SH-SY5Y (cell line): ENCODE results near the gene SLCO1A2.

Experiments
- GATA2 ChIP-seq: IDR thresholded peaks from 2 replicates; pipeline ENCODE4 v1.6.1; 2011; ENCODE audit warnings: mild to moderate bottlenecking, low read depth, low read length
- GATA3 ChIP-seq: IDR thresholded peaks from 2 replicates; pipeline ENCODE4 v1.6.1; 2011; ENCODE audit warnings: low read depth, mild to moderate bottlenecking, low read length, moderate library complexity

DNA sequence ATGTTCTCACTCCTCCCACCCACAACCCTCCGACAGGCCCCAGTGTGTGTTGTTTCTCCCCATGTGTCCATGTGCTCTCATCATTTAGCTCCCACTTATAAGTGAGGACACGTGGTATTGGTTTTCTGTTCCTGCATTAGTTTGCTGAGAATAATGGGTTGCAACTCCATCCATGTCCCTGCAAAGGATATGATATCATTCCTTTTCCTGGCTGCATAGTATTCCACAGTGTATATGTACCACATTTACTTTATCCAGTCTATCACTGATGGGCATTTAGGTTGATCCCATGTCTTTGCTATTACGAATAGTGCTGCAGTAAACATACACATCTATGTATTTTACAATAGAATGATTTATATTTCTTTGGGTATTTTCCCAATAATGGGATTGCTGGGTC lies 77.5 kb downstream of the SLCO1A2 start:
- TF ChIP-seq GATA2, result no peak
- TF ChIP-seq GATA3, result no peak
